Prostate gland (tissue), 2 donors: Measurements from ENCODE around the gene SRA1. TPM values are rescaled to one million over a fixed set of nuclear protein-coding genes. Genes with fewer than 3 reads are reported as not detected.

Source experiments
- DNase-seq: peaks from one replicate; pipeline ENCODE4 v3.0.0-alpha.2; 2019; ENCODE audit warnings: low spot score
- H3K27ac ChIP-seq, 2 donors: fragments of 200-600 bp; sonication (generic); 2 replicates each; pipeline ENCODE4 v1.5.1; 2017 to 2019
- H3K27me3 ChIP-seq: fragments of 200-600 bp; sonication (generic); replicated peaks from 2 replicates; pipeline ENCODE4 v1.5.1; 2019; ENCODE audit not compliant: insufficient read depth
- H3K36me3 ChIP-seq, 2 donors: fragments of 200-600 bp; sonication (generic); 1 replicate in 1 of 2; 2 replicates in 1 of 2; pipeline versions ENCODE4 v1.5.1 to v1.8.1; 2017 to 2019
- H3K4me1 ChIP-seq: fragments of 200-600 bp; sonication (generic); replicated peaks from 2 replicates; pipeline ENCODE4 v1.5.1; 2019
- H3K4me3 ChIP-seq, 2 donors: fragments of 200-600 bp; sonication (generic); 2 replicates each; pipeline ENCODE4 v1.5.1; 2017 to 2019
- H3K9me3 ChIP-seq: fragments of 200-600 bp; sonication (generic); 2 replicates; pipeline ENCODE4 v1.5.1; 2017
- CTCF ChIP-seq, 4 experiments: fragments of 200-600 bp in 2 of 4; fragments of 450-650 bp in 2 of 4; sonication (generic) in 2 of 4; IDR thresholded peaks; 1 replicate in 3 of 4; 2 replicates in 1 of 4; pipeline ENCODE4 v1.5.1; 2016 to 2019; ENCODE audit warnings: antibody characterized with exemption in 4 of 4, mild to moderate bottlenecking in 2 of 4, moderate library complexity in 2 of 4
- POLR2A ChIP-seq: fragments of 450-650 bp; IDR thresholded peaks from one replicate; pipeline ENCODE4 v1.6.1; 2016; ENCODE audit warnings: antibody characterized with exemption, mild to moderate bottlenecking
- POLR2AphosphoS5 ChIP-seq: sonication (generic); formaldehyde crosslinking; IDR thresholded peaks from one replicate; pipeline ENCODE4 v1.6.1; 2017; ENCODE audit warnings: antibody characterized with exemption
- WGBS: methylation state at CpG from one replicate; pipeline ENCODE4 v1.1.5; 2018; 5-methylcytosine and 5-hydroxymethylcytosine counted together
- intact Hi-C: fragments of 100-400 bp; cut with DNase I; formaldehyde crosslinking; loops from one replicate; pipeline ENCODE4 v1.14.2; 2022
- total RNA-seq, 2 donors: library from RNA; depleted of rRNA; stranded (reverse); fragments of >200 nt; gene quantifications; one replicate each; pipeline ENCODE4 v1.1.0, GENCODE V29; 2016

SRA1 gene
- total RNA-seq, 2 donors from 2014 or later, result 31.6 to 33.6 TPM

- WGBS, result 100% methylated on average over 1 of the region's 1 CpG
- H3K27ac ChIP-seq, result no peak overlapping the region
- TF ChIP-seq POLR2AphosphoS5, result no peak
- no peak for TF ChIP-seq CTCF (IDR thresholded peaks at IDR 0.05)
- no peaks in the 10 kb centered on the region for H3K9me3 ChIP-seq
- H3K27me3 ChIP-seq, result no peaks in the 10 kb centered on the region
- intact Hi-C loops, result no loop called here
- peaks cover 4% of the 10 kb centered on the region for H3K4me1 ChIP-seq
- no peaks in the 10 kb centered on the region for H3K36me3 ChIP-seq
- no peak overlapping the region for H3K4me3 ChIP-seq
- DNase-seq, result no peak
Measured at GRCh38 chr5:140570488-140570887, 13.2 kb upstream of the SRA1 start.

GRCh38 chr5:140570058-140570457 is 12.8 kb upstream of the SRA1 start:
- Histone ChIP-seq H3K4me3 (no peak overlapping the region), H3K36me3 (no peaks in the 10 kb centered on the region), H3K9me3 (no peaks in the 10 kb centered on the region), H3K27me3 (no peaks in the 10 kb centered on the region), H3K27ac (peak overlapping the region in 1 of 2 donors; percentile 45), H3K4me1 (peaks cover 6% of the 10 kb centered on the region)
- no peak for DNase-seq
- intact Hi-C loops, result no loop called here
- 86% methylated on average over 4 of the region's 4 CpGs for WGBS
- TF ChIP-seq POLR2AphosphoS5, result no peak
- TF ChIP-seq POLR2A, result no peak
- TF ChIP-seq CTCF (IDR thresholded peaks at IDR 0.05), result no peak

GRCh38 chr5:140569197-140569596 is 11.9 kb upstream of the SRA1 start:
- no peaks in the 10 kb centered on the region for H3K27me3 ChIP-seq
- H3K9me3 ChIP-seq, result no peaks in the 10 kb centered on the region
- intact Hi-C loops, result no loop called here
- WGBS, result 63% methylated on average over 4 of the region's 4 CpGs
- H3K36me3 ChIP-seq, result no peaks in the 10 kb centered on the region
- peaks cover 6% of the 10 kb centered on the region for H3K4me1 ChIP-seq
- TF ChIP-seq CTCF (IDR thresholded peaks at IDR 0.05) (no peak), POLR2AphosphoS5 (no peak), POLR2A (no peak)
- no peak overlapping the region for H3K4me3 ChIP-seq
- H3K27ac ChIP-seq, result peak overlapping the region; percentile 45 to 60
- DNase-seq, result no peak

- TF ChIP-seq POLR2AphosphoS5 (no peak), CTCF (IDR thresholded peaks at IDR 0.05) (no peak), POLR2A (no peak)
- DNase-seq, result no peak
- intact Hi-C loops, result no loop called here
- WGBS, result 100% methylated on average over 2 of the region's 2 CpGs
- Histone ChIP-seq H3K27me3 (no peaks in the 10 kb centered on the region), H3K4me1 (peaks cover 6% of the 10 kb centered on the region), H3K4me3 (no peak overlapping the region), H3K9me3 (no peaks in the 10 kb centered on the region), H3K27ac (peak overlapping the region; percentile 45 to 60), H3K36me3 (no peaks in the 10 kb centered on the region)
Measured at GRCh38 chr5:140568443-140569063, 11.3 kb upstream of the SRA1 start.

GRCh38 chr5:140567871-140568270 is 10.6 kb upstream of the SRA1 start:
- intact Hi-C loops, result no loop called here
- WGBS, result 93% methylated on average over 13 of the region's 13 CpGs
- H3K36me3 ChIP-seq, result no peaks in the 10 kb centered on the region
- peaks cover 6% of the 10 kb centered on the region for H3K4me1 ChIP-seq
- TF ChIP-seq POLR2AphosphoS5, result no peak
- no peak for TF ChIP-seq CTCF (IDR thresholded peaks at IDR 0.05)
- no peak for TF ChIP-seq POLR2A
- H3K9me3 ChIP-seq, result no peaks in the 10 kb centered on the region
- H3K27ac ChIP-seq, result peak overlapping the region in 1 of 2 donors; percentile 45
- no peaks in the 10 kb centered on the region for H3K27me3 ChIP-seq
- H3K4me3 ChIP-seq, result no peak overlapping the region
- no peak for DNase-seq
